Amniotic stem cell (primary cell): ENCODE measurements around the gene PIK3CD.
"Not testable (repeated sequence)": the region's sequence is repeated elsewhere in the genome, so short reads cannot be mapped to it uniquely, and the experiment has no call there.

Experiments
- DNase-seq: peaks from one replicate; lab custom pipeline; 2025; lab: John Stamatoyannopoulos, UW

Gene PIK3CD

DNA sequence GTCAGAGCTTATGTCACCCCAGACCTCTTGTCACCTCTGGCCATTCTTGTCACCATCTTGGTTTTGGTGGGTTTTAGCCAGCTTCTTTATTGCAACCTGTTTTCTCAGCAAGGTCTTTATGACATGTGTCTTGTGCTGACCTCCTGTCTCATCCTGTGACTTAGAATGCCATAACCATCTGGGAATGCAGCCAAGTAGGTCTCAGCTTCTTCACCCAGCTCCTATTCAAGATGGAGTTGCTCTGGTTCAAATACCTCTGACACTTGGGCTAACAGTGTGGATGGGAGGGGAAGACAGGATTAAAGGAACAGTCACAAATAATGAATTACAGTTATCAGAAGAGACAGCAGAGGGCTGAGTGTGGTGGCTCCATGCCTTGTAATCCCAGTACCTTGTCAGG lies 30.5 kb upstream of the PIK3CD start:
- DNase-seq, result no peak

- DNase-seq, result no peak
These were observed 27.4 kb upstream of the PIK3CD start for GRCh38 chr1:9624081-9624480.

GRCh38 chr1:9625030-9625429 lies 26.5 kb upstream of the PIK3CD start:
- DNase-seq, result not testable (repeated sequence)

DNA sequence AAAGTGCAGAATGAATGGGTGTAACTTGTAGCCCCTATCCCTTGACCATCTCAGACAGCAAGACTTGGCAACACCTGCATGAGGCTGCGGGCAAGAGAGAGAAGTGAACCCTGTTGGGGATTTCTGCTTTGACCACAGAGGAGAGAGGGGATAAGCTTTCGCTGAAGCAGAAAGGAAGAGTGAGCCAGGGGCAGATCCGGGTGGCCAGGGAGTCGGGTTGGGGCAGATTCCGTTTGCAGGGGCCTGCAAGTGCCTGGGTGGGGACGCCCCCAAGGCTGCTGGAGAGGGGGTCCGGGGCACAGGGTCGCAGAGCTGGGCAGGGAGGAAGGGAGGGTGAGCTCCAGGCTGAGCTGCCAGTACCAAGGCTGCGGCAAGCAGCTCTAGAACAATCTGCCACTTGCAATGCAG lies 25.3 kb upstream of the PIK3CD start:
- DNase-seq, result no peak

DNA sequence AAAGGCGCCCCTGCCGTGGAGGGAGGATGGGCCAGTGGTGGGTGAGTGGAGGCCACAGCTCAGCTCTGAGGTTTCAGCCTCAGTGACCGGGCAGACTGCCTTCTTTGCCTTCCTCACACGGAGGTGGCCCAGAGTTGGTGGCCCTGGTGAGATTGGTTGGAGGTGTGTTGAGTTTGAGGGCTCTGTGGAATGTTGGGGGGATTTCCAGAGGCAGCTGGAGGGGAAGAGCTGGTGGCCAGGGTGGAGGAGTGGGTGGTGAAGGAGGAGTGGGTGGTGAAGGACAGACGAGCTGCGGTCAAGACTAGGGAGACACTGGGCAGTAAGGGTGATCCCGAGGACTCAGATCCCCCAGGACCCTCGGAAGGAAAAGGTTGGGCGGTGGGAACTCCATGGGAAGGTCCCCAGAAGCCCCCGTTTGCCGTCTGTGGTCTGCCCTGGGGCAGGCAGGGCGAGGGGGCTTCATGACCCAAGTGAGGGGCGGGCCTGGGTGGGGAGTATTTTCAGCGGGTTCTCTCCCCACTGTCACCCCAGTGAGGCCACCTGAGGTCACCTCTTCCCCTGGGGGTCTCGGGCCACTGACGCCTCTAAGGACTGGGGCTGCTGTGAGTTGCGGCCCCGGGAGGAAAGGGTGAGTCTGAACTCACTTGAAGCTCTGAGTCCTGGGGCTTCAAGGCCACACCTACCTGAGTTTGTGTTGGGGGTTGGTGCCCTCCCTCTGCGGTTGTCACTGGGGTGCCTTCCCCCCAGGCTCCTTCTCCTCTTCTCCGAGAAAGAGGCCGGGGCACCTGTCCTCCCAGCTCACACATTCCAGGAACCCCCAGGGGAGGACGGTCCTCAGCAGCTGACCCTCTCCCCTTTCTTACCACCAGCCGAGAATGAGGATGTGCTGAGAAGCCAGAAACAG lies 22.7 kb upstream of the PIK3CD start:
- DNase-seq, result no peak

GRCh38 chr1:9629445-9630201 lies 21.9 kb upstream of the PIK3CD start:
- DNase-seq, result no peak

- DNase-seq, result no peak
These were observed 21.0 kb upstream of the PIK3CD start for GRCh38 chr1:9630331-9631111.

DNA sequence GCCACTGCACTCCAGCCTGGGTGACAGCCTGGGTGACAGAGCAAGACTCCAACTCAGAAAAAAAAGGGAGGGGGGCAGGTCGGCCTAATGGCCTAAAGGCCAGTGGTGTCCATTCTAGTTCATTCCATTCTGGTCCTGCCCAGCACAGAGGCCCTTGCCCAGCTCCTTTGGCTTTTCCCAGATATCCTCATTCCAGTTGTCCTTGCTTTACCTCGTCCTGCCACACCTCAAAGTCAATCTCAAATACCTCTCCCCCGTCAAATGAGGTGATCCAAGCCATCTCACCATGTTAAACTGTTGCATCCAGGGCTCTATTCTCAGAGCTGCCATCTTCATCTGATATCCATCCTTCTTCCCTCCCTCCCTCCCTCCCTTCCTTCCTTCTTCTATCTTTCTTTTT lies 19.9 kb upstream of the PIK3CD start:
- no peak for DNase-seq

GRCh38 chr1:9633493-9633892 lies 18.0 kb upstream of the PIK3CD start:
- DNase-seq, result no peak

DNA sequence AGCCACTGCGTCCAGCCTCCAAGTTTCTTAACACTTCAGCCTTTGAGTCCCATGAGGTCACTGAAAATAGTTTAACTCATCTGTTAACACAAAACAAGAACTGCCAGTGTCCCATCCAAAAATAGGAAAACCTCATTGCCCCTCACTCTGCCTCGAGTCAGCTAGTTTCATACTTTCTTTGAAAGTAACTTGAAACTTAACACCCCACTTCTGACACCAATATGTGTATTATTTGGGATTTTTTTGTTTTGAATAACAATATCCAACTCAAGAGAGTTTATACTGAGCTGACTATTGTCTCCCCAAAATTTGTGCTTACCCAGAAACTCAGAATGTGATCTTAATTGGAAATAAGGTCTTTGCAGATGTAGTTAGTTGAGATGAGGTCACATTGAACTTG lies 16.9 kb upstream of the PIK3CD start:
- no peak for DNase-seq

- DNase-seq, result no peak
These were observed 12.3 kb upstream of the PIK3CD start for GRCh38 chr1:9639227-9639626.

DNA sequence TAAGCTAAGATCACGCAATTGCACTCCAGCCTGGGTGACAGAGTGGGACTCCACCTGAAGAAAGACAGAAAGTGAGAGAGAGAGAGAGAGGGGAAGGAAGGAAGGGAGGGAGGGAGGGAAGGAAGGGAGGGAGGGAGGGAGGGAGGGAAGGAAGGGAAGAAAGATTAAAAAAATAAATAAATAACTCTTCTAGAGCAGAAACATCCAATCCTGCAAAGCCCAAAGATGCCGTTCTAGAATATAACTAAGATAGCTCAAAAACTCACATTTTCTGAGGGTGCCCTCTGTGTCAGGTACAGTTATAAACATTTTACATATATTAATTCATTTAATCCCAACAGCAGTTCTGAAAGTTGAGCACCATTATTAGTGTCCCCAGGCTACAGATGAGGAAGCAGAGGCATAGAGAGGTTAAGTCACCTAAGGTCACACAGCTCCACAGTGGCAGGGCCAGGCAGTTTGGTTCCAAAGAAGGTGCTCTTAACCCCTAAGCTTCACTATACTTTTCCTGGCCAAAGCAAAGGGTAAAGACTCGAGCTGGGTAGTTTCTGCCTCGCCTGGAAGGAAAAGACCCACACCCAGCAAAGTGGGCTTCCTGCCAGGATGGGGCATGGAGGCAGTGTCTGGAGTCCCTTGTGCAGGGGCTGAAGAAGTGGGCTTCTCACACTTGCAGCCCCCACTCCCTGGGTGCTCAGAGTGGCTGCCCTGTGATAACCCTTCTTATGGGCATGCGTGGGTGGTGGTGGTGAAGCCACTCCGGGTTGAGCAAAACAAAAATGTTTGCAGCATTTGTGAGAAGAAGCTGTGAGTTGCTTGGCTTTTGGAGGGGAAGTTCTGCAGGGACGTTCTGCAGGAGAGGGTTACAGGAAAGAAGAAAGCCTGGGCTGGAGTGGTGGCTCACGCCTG lies 7.9 kb upstream of the PIK3CD start:
- no peak for DNase-seq

DNA sequence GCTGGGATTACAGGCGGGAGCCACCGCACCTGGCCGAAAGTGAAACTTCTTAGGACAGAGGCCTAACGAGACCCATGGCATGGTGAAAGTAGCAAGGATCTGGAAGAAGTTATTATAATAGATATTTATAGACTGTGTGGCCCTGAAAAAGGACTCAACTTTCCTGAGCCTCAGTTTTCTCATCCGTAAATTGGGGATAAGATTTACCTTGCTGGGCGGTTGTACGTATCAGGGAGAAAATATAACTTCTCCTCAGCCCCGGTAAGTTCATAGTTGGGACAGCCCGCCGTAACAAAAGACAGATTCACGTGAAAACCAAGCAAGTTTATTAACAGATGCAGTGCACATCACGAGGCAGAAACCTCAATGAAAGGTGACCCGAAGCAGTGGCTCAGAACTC lies 5.5 kb upstream of the PIK3CD start:
- no peak for DNase-seq

DNA sequence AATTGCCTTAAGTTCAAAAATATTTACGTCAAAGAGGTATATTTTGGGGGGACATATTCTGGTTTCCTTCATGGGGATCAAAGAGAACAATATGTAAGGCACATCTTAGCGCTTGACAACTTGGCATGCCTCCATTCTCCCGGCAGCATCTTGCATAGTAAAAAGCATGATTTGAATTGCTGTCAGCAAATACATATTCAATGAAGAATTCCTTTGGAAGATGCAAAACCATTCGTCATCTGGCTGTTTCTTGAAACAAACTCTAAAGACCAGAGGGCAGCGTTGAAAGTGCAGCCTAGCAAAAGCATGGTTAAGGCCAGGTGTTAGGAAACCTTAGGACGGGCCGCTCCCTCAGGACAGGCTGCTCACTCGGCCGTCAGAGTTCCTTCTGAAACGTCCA lies 3.4 kb upstream of the PIK3CD start:
- DNase-seq, result no peak

DNA sequence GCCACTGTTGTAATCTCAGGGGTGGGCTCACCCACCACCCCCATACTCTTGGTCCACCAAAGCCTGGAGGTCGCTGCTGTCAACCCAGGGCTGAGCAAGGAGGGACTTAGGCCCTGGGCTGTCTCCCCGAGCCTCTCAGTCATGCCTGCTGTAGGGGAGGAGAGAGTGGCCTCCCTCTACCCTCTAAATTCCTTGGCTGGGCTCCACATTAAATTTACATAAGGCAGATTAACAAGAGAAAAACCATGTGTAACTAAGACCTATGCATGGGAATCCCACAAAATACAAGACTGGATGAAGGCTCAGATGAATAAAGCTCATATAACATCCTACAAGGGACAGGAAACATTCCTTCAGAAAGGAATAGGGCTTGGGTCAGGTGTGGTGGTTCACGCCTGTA lies 1.8 kb upstream of the PIK3CD start:
- DNase-seq, result no peak

DNA sequence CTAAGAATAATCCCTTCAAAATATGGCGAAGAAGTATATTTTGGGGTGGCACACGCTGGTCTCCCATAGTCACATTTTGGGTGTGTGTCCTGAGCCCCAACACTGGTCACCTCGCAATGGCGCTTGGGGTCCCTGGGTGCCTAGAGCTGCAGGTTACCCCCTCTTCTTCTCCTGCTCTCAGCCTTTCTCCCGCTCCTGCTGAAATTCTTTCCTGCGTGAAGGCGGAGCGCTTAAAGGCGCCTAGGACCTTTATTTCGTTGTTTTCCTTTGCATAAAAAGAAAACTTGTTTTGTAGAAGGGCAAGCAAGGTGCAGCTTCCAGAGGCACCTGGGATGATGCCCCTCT lies 339 bp upstream of the PIK3CD start:
- no peak for DNase-seq

DNA sequence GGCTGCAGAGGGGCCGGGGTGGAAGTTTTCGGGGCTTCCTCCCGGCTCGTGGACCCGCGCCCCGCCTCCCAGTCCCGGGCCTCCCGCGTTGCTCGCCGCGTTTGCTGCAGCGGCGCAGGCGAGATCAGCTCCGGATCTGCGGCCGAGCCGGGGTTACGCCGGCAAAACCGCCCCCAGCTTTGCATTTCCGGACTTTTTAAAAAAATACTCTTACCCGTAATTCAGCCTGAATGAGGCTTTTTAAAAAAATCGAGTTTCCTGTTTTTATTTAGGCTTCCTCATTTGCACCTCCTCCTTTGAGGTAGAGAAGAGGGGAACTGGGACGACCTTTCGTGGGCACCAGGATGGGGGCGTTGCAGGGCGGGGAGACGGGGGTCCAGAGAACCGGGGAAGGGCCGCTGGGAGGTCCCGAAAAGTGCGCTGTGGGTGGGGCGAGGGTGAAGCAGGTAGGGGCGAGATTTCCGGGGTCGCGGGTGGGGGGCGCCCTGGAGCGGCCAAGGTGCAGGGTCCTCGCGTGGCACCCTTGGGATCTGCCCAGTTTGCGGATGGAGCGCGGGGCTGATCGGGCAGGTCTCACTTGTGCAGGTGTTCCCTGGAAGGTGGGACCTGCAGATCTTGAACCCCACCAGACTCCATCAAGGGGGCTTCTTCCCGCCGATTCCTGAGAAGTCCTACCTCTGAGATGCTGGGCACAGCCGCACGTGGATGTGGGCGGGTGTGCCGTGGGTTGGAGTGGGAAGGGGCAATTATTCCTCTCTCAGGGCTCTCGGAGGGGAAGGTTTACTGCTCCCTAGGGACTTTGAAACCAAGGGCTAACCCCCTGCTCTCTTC lies 1.1 kb downstream of the PIK3CD start:
- DNase-seq, result no peak

- no peak for DNase-seq
These were observed 1.6 kb downstream of the PIK3CD start for GRCh38 chr1:9653210-9653490.

DNA sequence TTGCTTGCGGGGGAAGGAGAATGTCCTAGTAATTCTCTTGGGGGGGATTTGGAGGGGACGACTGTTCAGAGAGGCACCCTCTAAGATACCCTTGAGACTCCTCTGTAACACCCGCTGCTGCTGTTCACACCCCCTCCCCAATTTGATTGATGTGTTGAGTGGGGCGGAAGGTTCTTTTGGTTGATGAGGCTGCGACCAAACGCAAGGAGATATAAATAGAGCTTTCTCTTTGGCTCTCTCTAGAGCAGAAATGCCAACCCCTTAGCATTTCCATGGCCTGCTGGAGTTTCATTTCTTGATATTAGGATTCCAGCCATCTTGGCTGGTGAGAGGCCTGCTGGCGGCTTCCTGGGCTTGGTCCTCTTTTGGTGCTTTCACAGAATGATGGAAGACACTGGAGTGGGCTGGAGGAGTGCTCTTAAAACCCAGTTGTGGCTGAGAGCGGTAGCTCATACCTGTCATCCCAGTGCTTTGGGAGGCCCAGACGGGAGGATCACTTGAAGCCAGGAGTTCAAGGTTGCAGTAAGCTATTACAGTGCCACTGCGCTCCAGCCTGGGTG lies 2.0 kb downstream of the PIK3CD start:
- no peak for DNase-seq

DNA sequence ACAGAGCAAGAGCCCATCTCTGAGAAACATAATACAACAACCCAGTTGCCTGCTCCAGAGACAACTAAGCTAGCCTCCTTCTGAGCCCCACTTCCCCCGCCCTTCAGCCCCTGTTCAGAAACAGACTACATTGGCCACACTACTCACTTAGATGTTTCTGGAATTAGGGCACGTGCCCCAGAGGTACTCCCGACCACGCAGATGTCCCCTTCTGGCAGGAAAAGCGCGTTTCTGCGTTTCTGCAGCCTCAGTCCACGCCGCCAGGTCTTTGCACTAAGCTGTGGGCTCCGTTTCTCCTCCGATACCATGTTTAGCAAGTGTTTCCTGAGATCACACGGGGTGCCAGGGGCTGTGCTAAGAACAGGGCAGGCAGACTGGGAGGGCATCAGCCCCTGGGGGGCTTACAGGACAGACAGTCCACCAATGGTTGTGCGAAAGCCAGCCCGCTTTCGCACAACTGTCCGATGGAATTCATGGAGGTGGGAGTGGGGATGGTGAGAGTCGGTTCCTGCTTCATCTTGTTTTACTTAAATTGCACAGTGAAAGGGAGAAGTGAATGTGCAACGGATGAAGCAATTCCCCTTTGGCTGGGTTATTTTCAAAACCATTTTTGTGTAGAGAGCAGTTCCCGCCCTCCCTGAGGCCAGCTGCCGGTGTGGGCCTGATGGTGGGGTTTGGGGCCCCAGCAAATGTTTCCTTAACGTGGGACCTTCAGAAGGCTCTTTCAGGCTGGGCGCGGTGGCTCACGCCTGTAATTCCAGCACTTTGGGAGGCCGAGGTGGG lies 2.7 kb downstream of the PIK3CD start:
- DNase-seq, result no peak
